Gastrocnemius medialis (tissue), 4 donors: ENCODE results near the gene YAF2.

Source experiments
- POLR2A ChIP-seq, 2 donors: fragments of 450-650 bp; IDR thresholded peaks; one replicate each; pipeline ENCODE4 v1.6.1; 2017; ENCODE audit warnings: antibody characterized with exemption in 2 of 2, mild to moderate bottlenecking in 2 of 2, moderate library complexity in 2 of 2
- TF ChIP-seq, protein P1 (sequence below), 5 experiments: fragments of 450-650 bp in 3 of 5; fragments of 200-600 bp in 2 of 5; sonication (generic) in 2 of 5; IDR thresholded peaks in 4 of 5; conservative IDR thresholded peaks in 1 of 5; 1 replicate in 4 of 5; 2 replicates in 1 of 5; pipeline ENCODE4 v1.5.1; 2016 to 2019; ENCODE audit warnings: antibody characterized with exemption in 5 of 5, mild to moderate bottlenecking in 3 of 5, moderate library complexity in 3 of 5

DNA sequence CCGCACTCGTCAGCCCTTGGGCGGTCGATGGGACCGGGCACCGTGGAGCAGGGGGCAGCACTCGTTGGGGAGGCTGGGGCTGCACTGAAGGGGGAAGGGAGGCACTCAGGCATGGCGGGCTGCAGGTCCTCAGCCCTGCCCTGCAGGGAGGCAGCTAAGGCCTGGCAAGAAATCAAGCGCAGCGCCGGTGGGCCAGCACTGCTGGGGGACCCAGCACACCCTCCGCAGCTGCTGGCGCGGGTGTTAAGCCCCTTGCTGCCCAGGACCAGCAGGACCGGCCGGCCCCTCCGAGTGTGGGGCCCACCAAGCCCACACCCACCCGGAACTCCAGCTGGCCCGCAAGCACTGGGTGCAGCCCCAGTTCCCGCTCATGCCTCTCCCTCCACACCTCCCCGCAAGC lies 35.7 kb upstream of the YAF2 start:
- TF ChIP-seq, protein P1, sequence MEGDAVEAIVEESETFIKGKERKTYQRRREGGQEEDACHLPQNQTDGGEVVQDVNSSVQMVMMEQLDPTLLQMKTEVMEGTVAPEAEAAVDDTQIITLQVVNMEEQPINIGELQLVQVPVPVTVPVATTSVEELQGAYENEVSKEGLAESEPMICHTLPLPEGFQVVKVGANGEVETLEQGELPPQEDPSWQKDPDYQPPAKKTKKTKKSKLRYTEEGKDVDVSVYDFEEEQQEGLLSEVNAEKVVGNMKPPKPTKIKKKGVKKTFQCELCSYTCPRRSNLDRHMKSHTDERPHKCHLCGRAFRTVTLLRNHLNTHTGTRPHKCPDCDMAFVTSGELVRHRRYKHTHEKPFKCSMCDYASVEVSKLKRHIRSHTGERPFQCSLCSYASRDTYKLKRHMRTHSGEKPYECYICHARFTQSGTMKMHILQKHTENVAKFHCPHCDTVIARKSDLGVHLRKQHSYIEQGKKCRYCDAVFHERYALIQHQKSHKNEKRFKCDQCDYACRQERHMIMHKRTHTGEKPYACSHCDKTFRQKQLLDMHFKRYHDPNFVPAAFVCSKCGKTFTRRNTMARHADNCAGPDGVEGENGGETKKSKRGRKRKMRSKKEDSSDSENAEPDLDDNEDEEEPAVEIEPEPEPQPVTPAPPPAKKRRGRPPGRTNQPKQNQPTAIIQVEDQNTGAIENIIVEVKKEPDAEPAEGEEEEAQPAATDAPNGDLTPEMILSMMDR (IDR thresholded peaks at IDR 0.05 in 4 of 5, conservative IDR thresholded peaks at IDR 0.05 in 1 of 5), result no peak
- TF ChIP-seq POLR2A (IDR thresholded peaks at IDR 0.05), result no peak
